Purkinje cell (primary cell): Measurements from ENCODE around the gene AGTR1. TPM values are rescaled to one million over a fixed set of nuclear protein-coding genes. Genes with fewer than 3 reads are reported as not detected.

Source experiments
- polyA plus RNA-seq: library from polyadenylated mRNA; unstranded; fragments of >200 nt; fragmentation: Nextera tagmentation; gene quantifications from 2 replicates; pipeline ENCODE4 v1.2.1, GENCODE V29; 2014

Gene AGTR1
- 2.9 and 6.6 TPM in 2 replicates for polyA plus RNA-seq

GRCh38 chr3:148697306-148698189, at the start of gene AGTR1:
Gene AGTR1 (plus strand): TSS chr3:148697903. CDS start chr3:148741036, 43,133 bp downstream.

Other genes with a start within 250 kb of the AGTR1 start
- 3.0 TPM in 1 of 2 replicates, not detected in the other for gene CPB1, start 129.9 kb downstream of the AGTR1 start, polyA plus RNA-seq
- not detected in 2 replicates for gene CPA3, start 167.4 kb downstream of the AGTR1 start, polyA plus RNA-seq